Stomach (tissue), 4 donors: ENCODE results near the gene RNF114.

Experiments used
- POLR2A ChIP-seq, 4 donors: fragments of 450-650 bp; IDR thresholded peaks; one replicate each; pipeline ENCODE4 v1.6.1; 2016; ENCODE audit warnings: antibody characterized with exemption in 4 of 4, control low read depth in 2 of 4, mild to moderate bottlenecking in 1 of 4, moderate library complexity in 1 of 4
- POLR2AphosphoS5 ChIP-seq, 3 donors: sonication (generic); formaldehyde crosslinking; IDR thresholded peaks; one replicate each; pipeline ENCODE4 v1.6.1; 2016; ENCODE audit warnings: antibody characterized with exemption in 3 of 3
- TF ChIP-seq, protein P1 (sequence below), 7 experiments: fragments of 450-650 bp in 4 of 7; fragments of 200-600 bp in 3 of 7; sonication (generic) in 3 of 7; IDR thresholded peaks; one replicate each; pipeline ENCODE4 v1.5.1; 2016 to 2019; ENCODE audit warnings: antibody characterized with exemption in 7 of 7, control low read depth in 2 of 7, mild to moderate bottlenecking in 1 of 7

DNA sequence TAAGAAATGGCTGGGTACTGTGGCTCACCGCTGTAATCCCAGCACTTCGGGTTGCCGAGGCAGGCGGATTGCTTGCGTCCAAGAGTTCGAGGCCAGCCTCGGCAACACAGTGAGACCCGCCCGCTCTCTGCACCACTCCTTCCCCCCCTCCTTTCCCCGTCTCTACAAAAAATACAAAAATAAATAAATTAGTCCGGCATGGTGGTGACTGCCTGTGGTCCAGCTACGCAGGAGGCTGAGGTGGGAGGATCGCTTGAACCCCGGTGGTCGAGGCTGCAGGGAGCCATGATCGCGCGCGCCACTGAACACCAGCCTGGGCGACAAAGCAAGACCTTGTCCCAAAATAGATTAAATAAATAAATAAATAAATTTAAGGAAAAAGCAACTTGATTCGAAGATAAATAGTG is 448 bp upstream of the RNF114 start:
- TF ChIP-seq POLR2AphosphoS5 (IDR thresholded peaks at IDR 0.05) (no peak), POLR2A (IDR thresholded peaks at IDR 0.05) (no peak)
- TF ChIP-seq, protein P1, sequence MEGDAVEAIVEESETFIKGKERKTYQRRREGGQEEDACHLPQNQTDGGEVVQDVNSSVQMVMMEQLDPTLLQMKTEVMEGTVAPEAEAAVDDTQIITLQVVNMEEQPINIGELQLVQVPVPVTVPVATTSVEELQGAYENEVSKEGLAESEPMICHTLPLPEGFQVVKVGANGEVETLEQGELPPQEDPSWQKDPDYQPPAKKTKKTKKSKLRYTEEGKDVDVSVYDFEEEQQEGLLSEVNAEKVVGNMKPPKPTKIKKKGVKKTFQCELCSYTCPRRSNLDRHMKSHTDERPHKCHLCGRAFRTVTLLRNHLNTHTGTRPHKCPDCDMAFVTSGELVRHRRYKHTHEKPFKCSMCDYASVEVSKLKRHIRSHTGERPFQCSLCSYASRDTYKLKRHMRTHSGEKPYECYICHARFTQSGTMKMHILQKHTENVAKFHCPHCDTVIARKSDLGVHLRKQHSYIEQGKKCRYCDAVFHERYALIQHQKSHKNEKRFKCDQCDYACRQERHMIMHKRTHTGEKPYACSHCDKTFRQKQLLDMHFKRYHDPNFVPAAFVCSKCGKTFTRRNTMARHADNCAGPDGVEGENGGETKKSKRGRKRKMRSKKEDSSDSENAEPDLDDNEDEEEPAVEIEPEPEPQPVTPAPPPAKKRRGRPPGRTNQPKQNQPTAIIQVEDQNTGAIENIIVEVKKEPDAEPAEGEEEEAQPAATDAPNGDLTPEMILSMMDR (IDR thresholded peaks at IDR 0.05) = no peak
